HepG2 (cell line): ENCODE results near the gene SMOC1. TPM values are rescaled to one million over a fixed set of nuclear protein-coding genes. Genes with fewer than 3 reads are reported as not detected.

Source experiments
- FOXA1 ChIP-seq, 2 experiments: fragments of 450-650 bp in 1 of 2; sonication (generic) in 1 of 2; formaldehyde crosslinking in 1 of 2; IDR thresholded peaks; 2 replicates each; pipeline versions ENCODE4 v1.4.0 to v1.6.1; 2016 to 2020; ENCODE audit warnings: missing genetic modification reagents in 1 of 2
- HMG20B ChIP-seq: conservative IDR thresholded peaks from 2 replicates; pipeline ENCODE4 v1.6.1; 2016; ENCODE audit warnings: missing genetic modification reagents, missing compliant biosample characterization
- NAIF1 ChIP-seq: sonication (generic); formaldehyde crosslinking; IDR thresholded peaks from 2 replicates; pipeline ENCODE4 v1.5.0; 2020; ENCODE audit warnings: mild to moderate bottlenecking, missing genetic modification reagents, borderline replicate concordance
- NCOA1 ChIP-seq: sonication (generic); formaldehyde crosslinking; IDR thresholded peaks from 2 replicates; pipeline ENCODE4 v1.9.0; 2021; ENCODE audit warnings: missing genetic modification reagents
- PPARG ChIP-seq: conservative IDR thresholded peaks from 2 replicates; pipeline ENCODE4 v1.6.1; 2016; ENCODE audit warnings: missing biosample characterization, missing genetic modification reagents
- TCF7L2 ChIP-seq: IDR thresholded peaks from 2 replicates; pipeline ENCODE4 v1.6.1; 2011; ENCODE audit warnings: mild to moderate bottlenecking, low read depth, low read length, moderate library complexity
- ZNF230 ChIP-seq: sonication (generic); formaldehyde crosslinking; IDR thresholded peaks from 2 replicates; pipeline ENCODE4 v1.4.0; 2020; ENCODE audit warnings: mild to moderate bottlenecking, missing genetic modification reagents
- ZNF333 ChIP-seq: sonication (generic); formaldehyde crosslinking; IDR thresholded peaks from 2 replicates; pipeline ENCODE4 v1.4.0; 2020; ENCODE audit warnings: mild to moderate bottlenecking, missing genetic modification reagents, borderline replicate concordance
- ZNF33B ChIP-seq: sonication (generic); formaldehyde crosslinking; IDR thresholded peaks from 2 replicates; pipeline ENCODE4 v1.5.1; 2020; ENCODE audit warnings: mild to moderate bottlenecking, missing genetic modification reagents
- ZNF451 ChIP-seq: sonication (generic); formaldehyde crosslinking; IDR thresholded peaks from 2 replicates; pipeline ENCODE4 v1.5.0; 2020; ENCODE audit warnings: mild to moderate bottlenecking, missing genetic modification reagents
- ZNF670 ChIP-seq: sonication (generic); formaldehyde crosslinking; IDR thresholded peaks from 2 replicates; pipeline ENCODE4 v1.8.0; 2022; ENCODE audit warnings: mild to moderate bottlenecking, missing genetic modification reagents, borderline replicate concordance
- ZNF7 ChIP-seq: IDR thresholded peaks from 2 replicates; pipeline ENCODE4 v1.6.1; 2016; ENCODE audit warnings: missing biosample characterization, missing genetic modification reagents
- ZNF777 ChIP-seq: sonication (generic); formaldehyde crosslinking; IDR thresholded peaks from 2 replicates; pipeline ENCODE4 v1.4.0; 2020; ENCODE audit warnings: missing genetic modification reagents
- polyA plus RNA-seq, 8 experiments: library from polyadenylated mRNA; depleted of rRNA in 3 of 8; stranded (reverse) in 7 of 8; unstranded in 1 of 8; fragments of >200 nt; fragmentation: Illumina TruSeq in 4 of 8; extraction: Trizol in 4 of 8; gene quantifications; 2 replicates each; pipeline versions ENCODE4 v1.2.1 to v1.2.3, GENCODE V29; 2011 to 2016; ENCODE audit warnings: low read depth in 4 of 8, missing spikeins in 1 of 8, mixed read lengths in 1 of 8; ENCODE audit not compliant: insufficient read depth in 1 of 8
- total RNA-seq, 5 experiments: library from RNA; depleted of rRNA; stranded (reverse); fragments of >200 nt; fragmentation: Illumina TruSeq; extraction: Trizol; gene quantifications; 2 replicates each; pipeline ENCODE4 v1.2.3, GENCODE V29; 2016; ENCODE audit warnings: low read depth in 1 of 5
- TF ChIP-seq, protein P1 (sequence below): sonication (generic); formaldehyde crosslinking; IDR thresholded peaks from 2 replicates; pipeline ENCODE4 v1.5.0; 2020; ENCODE audit warnings: mild to moderate bottlenecking, missing genetic modification reagents
- TF ChIP-seq, protein P2 (sequence below): sonication (generic); formaldehyde crosslinking; IDR thresholded peaks from 2 replicates; pipeline ENCODE4 v1.4.0; 2020; ENCODE audit warnings: mild to moderate bottlenecking, missing genetic modification reagents
- TF ChIP-seq, protein P3 (sequence below): sonication (generic); formaldehyde crosslinking; IDR thresholded peaks from 2 replicates; pipeline ENCODE4 v1.4.0; 2020; ENCODE audit warnings: missing genetic modification reagents
- TF ChIP-seq, protein P4 (sequence below): sonication (generic); formaldehyde crosslinking; IDR thresholded peaks from 2 replicates; pipeline ENCODE4 v1.5.1; 2020; ENCODE audit warnings: mild to moderate bottlenecking, missing genetic modification reagents, borderline replicate concordance

SMOC1 gene
- total and polyA plus RNA-seq, 2 of the 13 experiments (the other 11 are each of a cell fraction or from before 2014, with no cell fraction given): 17.8 to 35.6 TPM

DNA sequence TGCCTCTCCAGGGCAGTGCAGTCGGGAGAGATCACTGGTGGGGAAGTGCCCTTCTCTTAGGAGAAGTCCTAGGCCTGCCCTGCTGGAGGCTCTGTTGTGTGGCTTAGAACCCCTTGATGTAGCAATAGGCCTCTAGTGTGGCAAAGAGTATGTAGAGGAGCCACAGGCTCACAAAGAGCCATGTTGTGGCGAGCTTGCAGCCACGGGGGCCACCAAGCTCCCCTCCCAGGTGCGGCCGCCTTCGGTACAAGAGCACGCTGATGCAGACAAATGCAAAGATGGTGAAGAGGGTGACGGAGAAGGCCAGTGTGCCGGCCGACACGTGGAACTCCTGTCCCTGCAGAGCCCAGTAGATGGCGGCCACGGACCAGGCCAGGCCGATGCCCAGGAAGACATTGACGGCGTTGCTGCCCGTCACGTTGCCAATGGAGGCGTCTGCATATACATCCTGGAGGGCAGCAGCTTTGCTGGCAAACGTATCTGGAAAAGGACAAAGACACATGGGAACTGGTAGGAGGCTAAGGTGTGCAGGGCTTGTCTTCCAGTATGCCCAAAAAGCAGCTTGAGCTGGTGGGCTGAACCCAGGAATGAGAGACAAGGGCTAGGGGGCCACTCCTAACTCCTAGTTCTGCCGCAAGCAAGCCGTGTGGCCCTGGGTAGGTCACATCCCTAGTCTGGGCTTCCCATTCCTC is 166.8 kb downstream of the SMOC1 start (continued):
- TF ChIP-seq ZNF7 (CRISPR knock-in tag): no peak
- TF ChIP-seq TCF7L2: no peak
- peak; percentile 52; the same call in 1 of the 2 replicates for TF ChIP-seq NCOA1 (CRISPR knock-in tag)
- peak; percentile 48; the same call in 1 of the 2 replicates for TF ChIP-seq ZNF777 (CRISPR knock-in tag)
- peak; percentile 56; the same call in 1 of the 2 replicates for TF ChIP-seq ZNF451 (CRISPR knock-in tag)
- TF ChIP-seq ZNF33B: no peak
- TF ChIP-seq, protein P1, sequence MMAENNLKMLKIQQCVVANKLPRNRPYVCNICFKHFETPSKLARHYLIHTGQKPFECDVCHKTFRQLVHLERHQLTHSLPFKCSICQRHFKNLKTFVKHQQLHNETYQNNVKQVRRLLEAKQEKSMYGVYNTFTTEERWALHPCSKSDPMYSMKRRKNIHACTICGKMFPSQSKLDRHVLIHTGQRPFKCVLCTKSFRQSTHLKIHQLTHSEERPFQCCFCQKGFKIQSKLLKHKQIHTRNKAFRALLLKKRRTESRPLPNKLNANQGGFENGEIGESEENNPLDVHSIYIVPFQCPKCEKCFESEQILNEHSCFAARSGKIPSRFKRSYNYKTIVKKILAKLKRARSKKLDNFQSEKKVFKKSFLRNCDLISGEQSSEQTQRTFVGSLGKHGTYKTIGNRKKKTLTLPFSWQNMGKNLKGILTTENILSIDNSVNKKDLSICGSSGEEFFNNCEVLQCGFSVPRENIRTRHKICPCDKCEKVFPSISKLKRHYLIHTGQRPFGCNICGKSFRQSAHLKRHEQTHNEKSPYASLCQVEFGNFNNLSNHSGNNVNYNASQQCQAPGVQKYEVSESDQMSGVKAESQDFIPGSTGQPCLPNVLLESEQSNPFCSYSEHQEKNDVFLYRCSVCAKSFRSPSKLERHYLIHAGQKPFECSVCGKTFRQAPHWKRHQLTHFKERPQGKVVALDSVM: peak; percentile 27; the same call in 1 of the 2 replicates
- TF ChIP-seq PPARG (CRISPR knock-in tag): peak; percentile 59
- peak; percentile 84 for TF ChIP-seq ZNF230 (CRISPR knock-in tag)
- TF ChIP-seq FOXA1 (IDR thresholded peaks at IDR 0.05): no peak
- TF ChIP-seq FOXA1 (CRISPR knock-in tag; IDR thresholded peaks at IDR 0.05): peak; percentile 43; the same call in 1 of the 2 replicates
- TF ChIP-seq ZNF670: no peak
- TF ChIP-seq HMG20B (CRISPR knock-in tag): no peak
- TF ChIP-seq, protein P2, sequence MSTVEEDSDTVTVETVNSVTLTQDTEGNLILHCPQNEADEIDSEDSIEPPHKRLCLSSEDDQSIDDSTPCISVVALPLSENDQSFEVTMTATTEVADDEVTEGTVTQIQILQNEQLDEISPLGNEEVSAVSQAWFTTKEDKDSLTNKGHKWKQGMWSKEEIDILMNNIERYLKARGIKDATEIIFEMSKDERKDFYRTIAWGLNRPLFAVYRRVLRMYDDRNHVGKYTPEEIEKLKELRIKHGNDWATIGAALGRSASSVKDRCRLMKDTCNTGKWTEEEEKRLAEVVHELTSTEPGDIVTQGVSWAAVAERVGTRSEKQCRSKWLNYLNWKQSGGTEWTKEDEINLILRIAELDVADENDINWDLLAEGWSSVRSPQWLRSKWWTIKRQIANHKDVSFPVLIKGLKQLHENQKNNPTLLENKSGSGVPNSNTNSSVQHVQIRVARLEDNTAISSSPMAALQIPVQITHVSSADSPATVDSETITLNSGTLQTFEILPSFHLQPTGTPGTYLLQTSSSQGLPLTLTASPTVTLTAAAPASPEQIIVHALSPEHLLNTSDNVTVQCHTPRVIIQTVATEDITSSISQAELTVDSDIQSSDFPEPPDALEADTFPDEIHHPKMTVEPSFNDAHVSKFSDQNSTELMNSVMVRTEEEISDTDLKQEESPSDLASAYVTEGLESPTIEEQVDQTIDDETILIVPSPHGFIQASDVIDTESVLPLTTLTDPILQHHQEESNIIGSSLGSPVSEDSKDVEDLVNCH: peak; percentile 85; the same call in 1 of the 2 replicates
- TF ChIP-seq ZNF333 (CRISPR knock-in tag): peak; percentile 52; the same call in 1 of the 2 replicates
- TF ChIP-seq, protein P3, sequence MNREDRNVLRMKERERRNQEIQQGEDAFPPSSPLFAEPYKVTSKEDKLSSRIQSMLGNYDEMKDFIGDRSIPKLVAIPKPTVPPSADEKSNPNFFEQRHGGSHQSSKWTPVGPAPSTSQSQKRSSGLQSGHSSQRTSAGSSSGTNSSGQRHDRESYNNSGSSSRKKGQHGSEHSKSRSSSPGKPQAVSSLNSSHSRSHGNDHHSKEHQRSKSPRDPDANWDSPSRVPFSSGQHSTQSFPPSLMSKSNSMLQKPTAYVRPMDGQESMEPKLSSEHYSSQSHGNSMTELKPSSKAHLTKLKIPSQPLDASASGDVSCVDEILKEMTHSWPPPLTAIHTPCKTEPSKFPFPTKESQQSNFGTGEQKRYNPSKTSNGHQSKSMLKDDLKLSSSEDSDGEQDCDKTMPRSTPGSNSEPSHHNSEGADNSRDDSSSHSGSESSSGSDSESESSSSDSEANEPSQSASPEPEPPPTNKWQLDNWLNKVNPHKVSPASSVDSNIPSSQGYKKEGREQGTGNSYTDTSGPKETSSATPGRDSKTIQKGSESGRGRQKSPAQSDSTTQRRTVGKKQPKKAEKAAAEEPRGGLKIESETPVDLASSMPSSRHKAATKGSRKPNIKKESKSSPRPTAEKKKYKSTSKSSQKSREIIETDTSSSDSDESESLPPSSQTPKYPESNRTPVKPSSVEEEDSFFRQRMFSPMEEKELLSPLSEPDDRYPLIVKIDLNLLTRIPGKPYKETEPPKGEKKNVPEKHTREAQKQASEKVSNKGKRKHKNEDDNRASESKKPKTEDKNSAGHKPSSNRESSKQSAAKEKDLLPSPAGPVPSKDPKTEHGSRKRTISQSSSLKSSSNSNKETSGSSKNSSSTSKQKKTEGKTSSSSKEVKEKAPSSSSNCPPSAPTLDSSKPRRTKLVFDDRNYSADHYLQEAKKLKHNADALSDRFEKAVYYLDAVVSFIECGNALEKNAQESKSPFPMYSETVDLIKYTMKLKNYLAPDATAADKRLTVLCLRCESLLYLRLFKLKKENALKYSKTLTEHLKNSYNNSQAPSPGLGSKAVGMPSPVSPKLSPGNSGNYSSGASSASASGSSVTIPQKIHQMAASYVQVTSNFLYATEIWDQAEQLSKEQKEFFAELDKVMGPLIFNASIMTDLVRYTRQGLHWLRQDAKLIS (CRISPR knock-in tag): 0 out of 2 replicates have a peak, but pooled peaks have one; percentile 30
- TF ChIP-seq, protein P4, sequence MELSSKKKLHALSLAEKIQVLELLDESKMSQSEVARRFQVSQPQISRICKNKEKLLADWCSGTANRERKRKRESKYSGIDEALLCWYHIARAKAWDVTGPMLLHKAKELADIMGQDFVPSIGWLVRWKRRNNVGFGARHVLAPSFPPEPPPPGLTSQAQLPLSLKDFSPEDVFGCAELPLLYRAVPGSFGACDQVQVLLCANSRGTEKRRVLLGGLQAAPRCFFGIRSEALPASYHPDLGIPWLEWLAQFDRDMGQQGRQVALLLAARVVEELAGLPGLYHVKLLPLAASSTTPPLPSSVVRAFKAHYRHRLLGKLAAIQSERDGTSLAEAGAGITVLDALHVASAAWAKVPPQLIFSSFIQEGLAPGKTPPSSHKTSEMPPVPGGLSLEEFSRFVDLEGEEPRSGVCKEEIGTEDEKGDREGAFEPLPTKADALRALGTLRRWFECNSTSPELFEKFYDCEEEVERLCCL (CRISPR knock-in tag): no peak
- peak; percentile 80 for TF ChIP-seq NAIF1 (CRISPR knock-in tag)
